ENCODE results near the gene FCN1. TPM values are rescaled to one million over a fixed set of nuclear protein-coding genes. Genes with fewer than 3 reads are reported as not detected.

The FCN1 gene
- total RNA-seq, 1 donor from 2014 or later, result not detected

Other genes with a start within 250 kb of the FCN1 start
- gene FCN2, start 37.1 kb downstream of the FCN1 start, total RNA-seq (ENCODE audit: low replicate concordance), result not detected in 2 replicates
- gene OLFM1, start 169.8 kb upstream of the FCN1 start, total RNA-seq (ENCODE audit: low replicate concordance), result 8.0 and 9.7 TPM in 2 replicates